Endothelial cell of umbilical vein (primary cell): Measurements from ENCODE around the gene HIRA. TPM values are rescaled to one million over a fixed set of nuclear protein-coding genes. Genes with fewer than 3 reads are reported as not detected.

ENCODE experiments used
- BruUV-seq: library from RNA; stranded (reverse); fragments of 400-500 nt; replicated peaks from 2 replicates; lab custom pipeline; 2021; lab: Mats Ljungman, UMichigan
- CTCF ChIA-PET: fragments of 300-600, 350-600 bp; sonication (Branson Sonifier 250); formaldehyde crosslinking; loops from one replicate; lab custom pipeline; 2021; ENCODE audit warnings: antibody characterized with exemption, inconsistent platforms; lab: Charles Lee
- POLR2A ChIA-PET: fragments of 300-600, 350-600 bp; sonication (Branson Sonifier 250); formaldehyde crosslinking; loops from one replicate; lab custom pipeline; 2021; ENCODE audit warnings: antibody characterized with exemption, inconsistent platforms; lab: Charles Lee
- DNase-seq: peaks from one replicate; pipeline ENCODE4 v3.0.0-alpha.2; 2011; ENCODE audit warnings: low read depth, low spot score
- FAIRE-seq: peaks from 2 replicates; lab custom pipeline; 2011; peaks lifted over from hg19 to GRCh38; lab: Jason Lieb, UNC
- H2AFZ ChIP-seq: 2 replicates; pipeline ENCODE4 v1.6.0; 2012; ENCODE audit warnings: low read depth, low read length, control low read depth, inconsistent platforms
- H3K27ac ChIP-seq: 2 replicates; pipeline ENCODE4 v1.5.1; 2011; ENCODE audit warnings: low read depth, mild to moderate bottlenecking, control low read depth, low read length, moderate library complexity; ENCODE audit not compliant: insufficient read depth
- H3K27me3 ChIP-seq, 2 experiments: 2 replicates each; pipeline versions ENCODE4 v1.6.0 to v1.6.1; 2011; ENCODE audit warnings: low read length in 2 of 2, mixed read lengths in 1 of 2; ENCODE audit not compliant: control insufficient read depth in 2 of 2, insufficient read depth in 2 of 2
- H3K36me3 ChIP-seq, 2 experiments: 2 replicates in 1 of 2; 3 replicates in 1 of 2; pipeline ENCODE4 v1.5.1; 2011; ENCODE audit warnings: low read length in 2 of 2, mild to moderate bottlenecking in 1 of 2, moderate library complexity in 1 of 2; ENCODE audit not compliant: control insufficient read depth in 2 of 2, insufficient read depth in 2 of 2; ENCODE audit errors: extremely low read depth in 1 of 2
- H3K4me1 ChIP-seq: 3 replicates; pipeline ENCODE4 v1.5.1; 2011; ENCODE audit warnings: mild to moderate bottlenecking, low read length; ENCODE audit not compliant: control insufficient read depth, insufficient read depth; ENCODE audit errors: extremely low read depth
- H3K4me2 ChIP-seq: 2 replicates; pipeline ENCODE4 v1.6.1; 2011; ENCODE audit warnings: low read length, control low read depth, mixed read lengths; ENCODE audit not compliant: insufficient read depth
- H3K4me3 ChIP-seq, 3 experiments: fragments of 200-600 bp in 1 of 3; sonication (generic), shearing (Covaris generic) in 1 of 3; replicated peaks in 1 of 3; 2 replicates each; pipeline ENCODE4 v1.5.1; 2011 to 2016; ENCODE audit warnings: control low read depth in 3 of 3, low read length in 3 of 3, mild to moderate bottlenecking in 2 of 3, inconsistent platforms in 1 of 3, low read depth in 1 of 3, moderate library complexity in 1 of 3; ENCODE audit not compliant: insufficient read depth in 1 of 3
- H3K79me2 ChIP-seq: 2 replicates; pipeline ENCODE4 v1.6.0; 2012; ENCODE audit warnings: low read length, inconsistent platforms; ENCODE audit not compliant: control insufficient read depth, insufficient read depth
- H3K9ac ChIP-seq: replicated peaks from 2 replicates; pipeline ENCODE3; 2011; ENCODE audit warnings: low read length, control low read depth; ENCODE audit not compliant: insufficient read depth; ENCODE audit errors: extremely low read depth
- H3K9me1 ChIP-seq: replicated peaks from 3 replicates; pipeline ENCODE4 v1.6.0; 2011; ENCODE audit warnings: mild to moderate bottlenecking, low read length; ENCODE audit not compliant: control insufficient read depth, insufficient read depth; ENCODE audit errors: extremely low read depth
- H3K9me3 ChIP-seq: replicated peaks from 2 replicates; pipeline ENCODE4 v1.5.1; 2012; ENCODE audit warnings: low read length, inconsistent platforms; ENCODE audit not compliant: control insufficient read depth, insufficient read depth
- H4K20me1 ChIP-seq: replicated peaks from 2 replicates; pipeline ENCODE3; 2011; ENCODE audit warnings: mild to moderate bottlenecking, low read length; ENCODE audit not compliant: control insufficient read depth, insufficient read depth; ENCODE audit errors: extremely low read depth
- CTCF ChIP-seq, 2 donors: IDR thresholded peaks; 1 replicate in 1 of 2; 2 replicates in 1 of 2; pipeline ENCODE4 v1.5.1; 2011; ENCODE audit warnings: low read length in 2 of 2, mild to moderate bottlenecking in 2 of 2, moderate library complexity in 2 of 2, control low read depth in 1 of 2, inconsistent platforms in 1 of 2, low read depth in 1 of 2; ENCODE audit not compliant: insufficient read depth in 1 of 2; ENCODE audit errors: extremely low read depth in 1 of 2
- EZH2 ChIP-seq: IDR thresholded peaks from 2 replicates; pipeline ENCODE4 v1.6.1; 2012; ENCODE audit warnings: borderline replicate concordance, low read depth, mild to moderate bottlenecking, moderate library complexity, low read length, inconsistent platforms; ENCODE audit not compliant: severe bottlenecking
- FOS ChIP-seq: IDR thresholded peaks from 2 replicates; pipeline ENCODE4 v1.6.1; 2011; ENCODE audit warnings: mild to moderate bottlenecking, low read length, moderate library complexity, borderline replicate concordance; ENCODE audit not compliant: insufficient read depth
- GATA2 ChIP-seq: IDR thresholded peaks from 2 replicates; pipeline ENCODE4 v1.7.0; 2011; ENCODE audit warnings: low read depth, mild to moderate bottlenecking, moderate library complexity, mixed read lengths, low read length; ENCODE audit not compliant: insufficient read length, insufficient read depth
- JUN ChIP-seq: IDR thresholded peaks from 2 replicates; pipeline ENCODE4 v1.6.1; 2011; ENCODE audit warnings: borderline replicate concordance, low read depth; ENCODE audit not compliant: insufficient read length, insufficient read depth
- MAX ChIP-seq: IDR thresholded peaks from 2 replicates; pipeline ENCODE4 v1.6.1; 2011; ENCODE audit not compliant: insufficient read depth, insufficient read length
- MYC ChIP-seq: IDR thresholded peaks from one replicate; pipeline ENCODE4 v1.6.1; 2011; ENCODE audit warnings: mild to moderate bottlenecking, low read depth, low read length
- POLR2A ChIP-seq: IDR thresholded peaks from 2 replicates; pipeline ENCODE4 v1.6.1; 2012; ENCODE audit warnings: low read depth, mild to moderate bottlenecking, control low read depth, low read length
- POLR2AphosphoS5 ChIP-seq: IDR thresholded peaks from 2 replicates; pipeline ENCODE4 v1.6.1; 2012; ENCODE audit warnings: low read depth, mild to moderate bottlenecking, control low read depth, low read length, moderate library complexity; ENCODE audit not compliant: insufficient read depth
- dilution Hi-C: fragments of 300-500 bp; cut with MboI; formaldehyde crosslinking; loops from one replicate; pipeline ENCODE4 v1.15.0; 2019; ENCODE audit warnings: low sequenced_read_pairs; ENCODE audit not compliant: extremely low pct_ligation_motif_present
- intact Hi-C: fragments of 100-400 bp; cut with micrococcal nuclease; formaldehyde crosslinking; loops from one replicate; pipeline ENCODE4 v1.10.0; 2022
- polyA plus RNA-seq, 4 experiments: library from polyadenylated mRNA; depleted of rRNA in 3 of 4; stranded (reverse) in 3 of 4; unstranded in 1 of 4; fragments of >200 nt; gene quantifications; 2 replicates each; pipeline versions ENCODE4 v1.2.1 to v1.2.3, GENCODE V29; 2011 to 2012; ENCODE audit warnings: missing spikeins in 1 of 4
- total RNA-seq: library from RNA; stranded (reverse); gene quantifications from 2 replicates; pipeline ENCODE4 v1.2.3, GENCODE V29; 2021

HIRA gene
- total and polyA plus RNA-seq, 2 donors (not counting 3 experiments of a cell fraction or from before 2014, with no cell fraction given), result 17.3 to 27.7 TPM

- H3K79me2 ChIP-seq, result no peaks in the 10 kb centered on the region
- no peaks in the 10 kb centered on the region for H3K27me3 ChIP-seq
- H3K9me1 ChIP-seq, result no peaks in the 10 kb centered on the region
- CTCF ChIA-PET, result no interaction called here
- BruUV-seq, result no TSS peak
- DNase-seq (no peak), FAIRE-seq (no peak)
- no peaks in the 10 kb centered on the region for H3K9me3 ChIP-seq
- peaks cover 19 to 37% of the 10 kb centered on the region in 2 experiments for H3K36me3 ChIP-seq
- TF ChIP-seq GATA2, result no peak
- TF ChIP-seq MYC, result no peak
- no peak for TF ChIP-seq JUN
- TF ChIP-seq FOS, result no peak
- no peak for TF ChIP-seq EZH2
- TF ChIP-seq POLR2A, result no peak
- H3K4me2 ChIP-seq, result no peak overlapping the region
- intact Hi-C loops (no loop called here), dilution Hi-C loops (no loop called here)
- no peaks in the 10 kb centered on the region for H4K20me1 ChIP-seq
- POLR2A ChIA-PET, result no interaction called here
- H3K9ac ChIP-seq, result no peak overlapping the region
- no peaks in the 10 kb centered on the region for H3K4me1 ChIP-seq
- no peak overlapping the region for H3K4me3 ChIP-seq
- no peak overlapping the region for H2AFZ ChIP-seq
- H3K27ac ChIP-seq, result no peak overlapping the region
Observed at GRCh38 chr22:19377565-19378343, 53.8 kb downstream of the HIRA start.

GRCh38 chr22:19376971-19377370 lies 54.6 kb downstream of the HIRA start:
- no TSS peak for BruUV-seq
- CTCF ChIA-PET, result no interaction called here
- no peak for FAIRE-seq

More at GRCh38 chr22:19376971-19377370, 54.6 kb downstream of the HIRA start:
- H2AFZ ChIP-seq, result no peak overlapping the region
- H3K27me3 ChIP-seq, result no peaks in the 10 kb centered on the region
- H3K27ac ChIP-seq, result no peak overlapping the region
- H3K4me3 ChIP-seq, result no peak overlapping the region
- dilution Hi-C loops (no loop called here), intact Hi-C loops (no loop called here)
- POLR2A ChIA-PET, result no interaction called here
- no peaks in the 10 kb centered on the region for H3K4me1 ChIP-seq
- TF ChIP-seq POLR2A, result no peak
- TF ChIP-seq POLR2AphosphoS5, result no peak
- TF ChIP-seq EZH2, result no peak
- no peak for TF ChIP-seq GATA2
- TF ChIP-seq JUN, result no peak
- no peak for TF ChIP-seq MYC
- TF ChIP-seq CTCF (IDR thresholded peaks at IDR 0.05; ENCODE audit: extremely low read depth in 1 of 2, insufficient read depth in 1 of 2, low read depth in 1 of 2, low read length in 2 of 2), result no peak
- no peak for TF ChIP-seq FOS
- no peak for TF ChIP-seq MAX
- no peaks in the 10 kb centered on the region for H4K20me1 ChIP-seq
- no peak overlapping the region for H3K9ac ChIP-seq
- H3K9me3 ChIP-seq, result no peaks in the 10 kb centered on the region
- H3K4me2 ChIP-seq, result no peak overlapping the region
- peaks cover 18 to 31% of the 10 kb centered on the region in 2 experiments for H3K36me3 ChIP-seq
- no peak for DNase-seq
- H3K9me1 ChIP-seq, result no peaks in the 10 kb centered on the region
- no peaks in the 10 kb centered on the region for H3K79me2 ChIP-seq
